Stimulated activated CD4-positive, alpha-beta T cell treated with anti-CD3 and anti-CD28 coated beads, Interleukin-4, amount 100 ng/mL, for 1 hour (primary cell): ENCODE measurements around the gene TIGD4.

Source experiments
- DNase-seq: peaks from one replicate; pipeline ENCODE4 v3.0.0-alpha.2; 2020

Gene TIGD4

GRCh38 chr4:152779513-152780266 is at the start of gene TIGD4, which contains the start of gene ARFIP1:
TSS of gene TIGD4 (minus strand) at chr4:152779730. CDS start at chr4:152771004, 8,726 bp downstream.
TSS of gene ARFIP1 (plus strand) at chr4:152779954. CDS start at chr4:152829634, 49,680 bp downstream.
- peak; percentile 91 for DNase-seq

- no peak for DNase-seq
Measured at GRCh38 chr4:152828122-152828521, 48.6 kb upstream of the TIGD4 start.

- DNase-seq, result no peak
Measured at GRCh38 chr4:152825336-152825735, 45.8 kb upstream of the TIGD4 start.

GRCh38 chr4:152824561-152824960 is 45.0 kb upstream of the TIGD4 start:
- no peak for DNase-seq

- no peak for DNase-seq
Measured at GRCh38 chr4:152822323-152822722, 42.8 kb upstream of the TIGD4 start.

- no peak for DNase-seq
Measured at GRCh38 chr4:152820073-152820472, 40.5 kb upstream of the TIGD4 start.

- no peak for DNase-seq
Measured at GRCh38 chr4:152819026-152819645, 39.6 kb upstream of the TIGD4 start.

- no peak for DNase-seq
Measured at GRCh38 chr4:152817331-152817730, 37.8 kb upstream of the TIGD4 start.

GRCh38 chr4:152815078-152815477 is 35.5 kb upstream of the TIGD4 start:
- no peak for DNase-seq

GRCh38 chr4:152810715-152811287 is 31.3 kb upstream of the TIGD4 start:
- DNase-seq, result no peak

- DNase-seq, result no peak
Measured at GRCh38 chr4:152808670-152809069, 29.1 kb upstream of the TIGD4 start.

GRCh38 chr4:152807294-152807829 is 27.8 kb upstream of the TIGD4 start:
- DNase-seq, result no peak

- DNase-seq, result no peak
Measured at GRCh38 chr4:152806501-152807125, 27.1 kb upstream of the TIGD4 start.

- no peak for DNase-seq
Measured at GRCh38 chr4:152805818-152806217, 26.3 kb upstream of the TIGD4 start.

- no peak for DNase-seq
Measured at GRCh38 chr4:152805071-152805650, 25.6 kb upstream of the TIGD4 start.

GRCh38 chr4:152803541-152803940 is 24.0 kb upstream of the TIGD4 start:
- DNase-seq, result no peak

GRCh38 chr4:152795891-152796290 is 16.4 kb upstream of the TIGD4 start:
- no peak for DNase-seq

GRCh38 chr4:152786627-152787026 is 7.1 kb upstream of the TIGD4 start:
- DNase-seq, result no peak

GRCh38 chr4:152785639-152786615 is 6.4 kb upstream of the TIGD4 start:
- no peak for DNase-seq

GRCh38 chr4:152784490-152785350 is 5.2 kb upstream of the TIGD4 start:
- no peak for DNase-seq
